IMR-90 (cell line): ENCODE results near the gene NAV1. TPM values are rescaled to one million over a fixed set of nuclear protein-coding genes. Genes with fewer than 3 reads are reported as not detected.

Experiments
- ATAC-seq: fragments of 200-7000 bp; cut with Tn5 transposase; 2 replicates; pipeline ENCODE4 v1.9.1; 2020; ENCODE audit warnings: low read depth, mild to moderate bottlenecking, moderate library complexity
- BruUV-seq: library from RNA; stranded (reverse); fragments of 400-500 nt; replicated peaks from 2 replicates; lab custom pipeline; 2021; lab: Mats Ljungman, UMichigan
- CTCF ChIA-PET: fragments of 300-600 bp; formaldehyde crosslinking; extraction: SDS; loops from one replicate; lab custom pipeline; 2021; ENCODE audit warnings: antibody characterized with exemption; lab: Yijun Ruan, JAX
- POLR2A ChIA-PET: fragments of 300-600 bp; sonication (Branson Sonifier 250); formaldehyde crosslinking; loops from one replicate; lab custom pipeline; 2022; ENCODE audit warnings: antibody characterized with exemption; ENCODE audit not compliant: unreplicated experiment; lab: Charles Lee
- DNase-seq: peaks from one replicate; pipeline ENCODE4 v3.0.0; 2013
- H2AFZ ChIP-seq: replicated peaks from 2 replicates; pipeline ENCODE3; 2013; ENCODE audit warnings: low read length, mild to moderate bottlenecking; ENCODE audit not compliant: poor library complexity
- H2AK5ac ChIP-seq: 2 replicates; pipeline ENCODE4 v1.6.1; 2013; ENCODE audit warnings: low read depth, low read length, inconsistent platforms
- H2AK9ac ChIP-seq: replicated peaks from 2 replicates; pipeline ENCODE3; 2013; ENCODE audit warnings: mild to moderate bottlenecking, low read depth, low read length, moderate library complexity; ENCODE audit not compliant: poor library complexity
- H2BK120ac ChIP-seq: 2 replicates; pipeline ENCODE4 v1.6.1; 2013; ENCODE audit warnings: low read depth, low read length, inconsistent platforms
- H2BK15ac ChIP-seq: 3 replicates; pipeline ENCODE4 v1.6.1; 2013; ENCODE audit warnings: low read depth, low read length, inconsistent platforms
- H2BK20ac ChIP-seq: 2 replicates; pipeline ENCODE4 v1.6.1; 2013; ENCODE audit warnings: low read depth, mild to moderate bottlenecking, inconsistent platforms, low read length, moderate library complexity
- H2BK5ac ChIP-seq: 2 replicates; pipeline ENCODE4 v1.6.1; 2013; ENCODE audit warnings: mild to moderate bottlenecking, low read depth, low read length, inconsistent platforms; ENCODE audit not compliant: poor library complexity, severe bottlenecking
- H3K14ac ChIP-seq: replicated peaks from 2 replicates; pipeline ENCODE4 v1.6.1; 2013; ENCODE audit warnings: low read depth, low read length, inconsistent platforms
- H3K18ac ChIP-seq: 2 replicates; pipeline ENCODE4 v1.6.1; 2013; ENCODE audit warnings: low read depth, low read length, control low read depth
- H3K23ac ChIP-seq: 2 replicates; pipeline ENCODE4 v1.6.1; 2013; ENCODE audit warnings: low read depth, low read length, inconsistent platforms
- H3K27ac ChIP-seq: 2 replicates; pipeline ENCODE4 v1.5.1; 2013; ENCODE audit warnings: mild to moderate bottlenecking, control low read depth, low read length; ENCODE audit not compliant: insufficient read depth
- H3K27me3 ChIP-seq: 2 replicates; pipeline ENCODE4 v1.6.1; 2013; ENCODE audit warnings: low read length; ENCODE audit not compliant: control insufficient read depth, insufficient read depth
- H3K36me3 ChIP-seq: 2 replicates; pipeline ENCODE4 v1.6.1; 2013; ENCODE audit warnings: low read length, mixed read lengths; ENCODE audit not compliant: control insufficient read depth, insufficient read depth
- H3K4ac ChIP-seq: 2 replicates; pipeline ENCODE4 v1.6.1; 2013; ENCODE audit warnings: low read depth, low read length, inconsistent platforms
- H3K4me1 ChIP-seq: 2 replicates; pipeline ENCODE4 v1.6.1; 2013; ENCODE audit warnings: low read length, mixed read lengths; ENCODE audit not compliant: control insufficient read depth, insufficient read depth
- H3K4me2 ChIP-seq: 2 replicates; pipeline ENCODE4 v1.6.1; 2013; ENCODE audit warnings: low read depth, mild to moderate bottlenecking, control low read depth, low read length, moderate library complexity
- H3K4me3 ChIP-seq: 2 replicates; pipeline ENCODE4 v1.5.1; 2013; ENCODE audit warnings: low read depth, mild to moderate bottlenecking, control low read depth, low read length, moderate library complexity; ENCODE audit not compliant: insufficient read depth
- H3K56ac ChIP-seq: 2 replicates; pipeline ENCODE4 v1.6.1; 2013; ENCODE audit warnings: low read length, inconsistent platforms; ENCODE audit not compliant: insufficient read depth; ENCODE audit errors: extremely low read depth
- H3K79me1 ChIP-seq, 2 experiments: 2 replicates each; pipeline ENCODE4 v1.6.1; 2013; ENCODE audit warnings: low read length in 2 of 2, inconsistent platforms in 1 of 2, low read depth in 1 of 2
- H3K9ac ChIP-seq: 2 replicates; pipeline ENCODE4 v1.6.1; 2013; ENCODE audit warnings: low read depth, low read length, control low read depth
- H3K9me1 ChIP-seq: 2 replicates; pipeline ENCODE4 v1.6.1; 2013; ENCODE audit warnings: low read length, inconsistent platforms; ENCODE audit not compliant: insufficient read depth
- H3K9me3 ChIP-seq: 2 replicates; pipeline ENCODE4 v1.6.1; 2013; ENCODE audit warnings: low read length; ENCODE audit not compliant: control insufficient read depth, insufficient read depth
- H4K20me1 ChIP-seq: 2 replicates; pipeline ENCODE4 v1.6.1; 2013; ENCODE audit warnings: low read length, inconsistent platforms; ENCODE audit not compliant: insufficient read depth
- H4K5ac ChIP-seq: 2 replicates; pipeline ENCODE4 v1.6.1; 2013; ENCODE audit warnings: mild to moderate bottlenecking, low read depth, low read length, control low read depth
- H4K8ac ChIP-seq, 2 experiments: 2 replicates each; pipeline ENCODE4 v1.6.1; 2013; ENCODE audit warnings: low read depth in 2 of 2, low read length in 2 of 2, control low read depth in 1 of 2, inconsistent platforms in 1 of 2
- H4K91ac ChIP-seq: 2 replicates; pipeline ENCODE4 v1.6.1; 2013; ENCODE audit warnings: low read depth, low read length, inconsistent platforms; ENCODE audit not compliant: insufficient read depth
- CHD1 ChIP-seq: IDR thresholded peaks from 2 replicates; pipeline ENCODE4 v1.6.1; 2012; ENCODE audit warnings: low read depth, low read length, improper control_type of control experiment
- FOS ChIP-seq: fragments of 150-350 bp; IDR thresholded peaks from 2 replicates; pipeline ENCODE4 v1.6.1; 2016; ENCODE audit warnings: low read depth, low read length
- MAZ ChIP-seq: IDR thresholded peaks from 2 replicates; pipeline ENCODE4 v1.6.1; 2012; ENCODE audit warnings: low read depth, mild to moderate bottlenecking, low read length, improper control_type of control experiment, moderate library complexity, borderline replicate concordance
- POLR2A ChIP-seq: IDR thresholded peaks from 2 replicates; pipeline ENCODE4 v1.6.1; 2012; ENCODE audit warnings: mild to moderate bottlenecking, low read depth, low read length
- RAD21 ChIP-seq: IDR thresholded peaks from 2 replicates; pipeline ENCODE4 v1.6.1; 2012; ENCODE audit warnings: low read length, improper control_type of control experiment
- SMC3 ChIP-seq: fragments of 150-350 bp; IDR thresholded peaks from 2 replicates; pipeline ENCODE4 v1.6.1; 2016; ENCODE audit warnings: low read depth, mild to moderate bottlenecking, antibody characterized with exemption, low read length, moderate library complexity
- WGBS, 2 experiments: methylation state at CpG; one replicate each; pipeline versions ENCODE4 v1.1.5 to v1.1.7; 2013; ENCODE audit warnings: missing lambda C conversion rate in 2 of 2; ENCODE audit not compliant: insufficient read length in 1 of 2; ENCODE audit errors: extremely low coverage in 2 of 2; 5-methylcytosine and 5-hydroxymethylcytosine counted together
- dilution Hi-C: fragments of 300-500 bp; cut with HindIII; formaldehyde crosslinking; loops from one replicate; pipeline ENCODE4 v1.14.3; 2018; ENCODE audit warnings: low sequenced_read_pairs; ENCODE audit not compliant: unreplicated experiment
- in situ Hi-C: fragments of 300-500 bp; cut with MboI; formaldehyde crosslinking; loops from 3 replicates; pipeline ENCODE4 v1.14.3; 2019; ENCODE audit warnings: low sequenced_read_pairs, inconsistent platforms, mixed read lengths
- intact Hi-C: fragments of 100-400 bp; cut with micrococcal nuclease; formaldehyde crosslinking; loops from 2 replicates; pipeline ENCODE4 v1.10.0; 2022
- polyA plus RNA-seq, 3 experiments: library from polyadenylated mRNA; depleted of rRNA; stranded (reverse); fragments of >200 nt; gene quantifications; 2 replicates each; pipeline ENCODE4 v1.2.3, GENCODE V29; 2012; ENCODE audit warnings: low replicate concordance in 1 of 3
- total RNA-seq: library from RNA; depleted of rRNA; stranded (reverse); fragments of >200 nt; gene quantifications from 2 replicates; pipeline ENCODE4 v1.2.3, GENCODE V29; 2012
- TF ChIP-seq, protein P1 (sequence below): fragments of 150-350 bp; IDR thresholded peaks from 2 replicates; pipeline ENCODE4 v1.6.1; 2016; ENCODE audit warnings: low read depth, mild to moderate bottlenecking, low read length, moderate library complexity, borderline replicate concordance

The NAV1 gene
- total and polyA plus RNA-seq, 2 of the 4 experiments (the other 2 are of a cell fraction), result 14.0 to 23.1 TPM

DNA sequence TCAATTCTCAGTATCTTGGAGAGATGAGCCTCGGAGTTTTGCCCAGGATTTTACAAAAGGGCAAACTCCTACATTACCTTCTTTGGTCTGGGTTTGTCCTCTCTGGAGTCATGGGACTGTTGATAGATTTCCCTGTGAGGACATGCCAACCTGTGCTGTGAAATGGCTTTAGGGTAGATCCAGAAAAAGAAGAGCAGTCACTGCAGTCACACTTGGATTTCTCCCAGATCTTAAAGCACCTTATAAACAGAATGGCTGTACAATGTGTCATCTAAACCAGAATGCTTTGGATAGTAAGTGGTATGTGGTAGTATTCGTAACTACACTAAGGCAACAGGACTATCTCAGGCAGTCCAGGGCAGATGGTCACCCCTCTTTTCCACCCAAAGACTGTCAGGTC lies 30.1 kb upstream of the NAV1 start:
- H3K27ac ChIP-seq, result peak overlapping the region; percentile 52; the same call in 1 of the 2 replicates
- BruUV-seq, result no TSS peak
- H2BK5ac ChIP-seq, result peak overlapping the region; percentile 94
- peak overlapping the region; percentile 51 for H3K23ac ChIP-seq
- H3K9me1 ChIP-seq, result peaks cover 19% of the 10 kb centered on the region
- peak overlapping the region; percentile 52; the same call in 1 of the 2 replicates for H4K5ac ChIP-seq
- H4K20me1 ChIP-seq, result peaks cover 14% of the 10 kb centered on the region
- intact Hi-C loops, result loop anchor here (5.0 kb wide), 1 partner anchor 42 kb away; the partner anchor contains the start of gene PHLDA3
- H2BK20ac ChIP-seq, result peak overlapping the region; percentile 87
- no peaks in the 10 kb centered on the region for H3K27me3 ChIP-seq
- peaks cover 2% of the 10 kb centered on the region; the same call in 1 of the 2 replicates for H3K36me3 ChIP-seq
- peak; percentile 25 for ATAC-seq
- peaks cover 28% of the 10 kb centered on the region for H3K4me1 ChIP-seq
- no peaks in the 10 kb centered on the region for H3K9me3 ChIP-seq
- H3K4me2 ChIP-seq, result peak overlapping the region; percentile 43; the same call in 1 of the 2 replicates
- peak overlapping the region; percentile 46; the same call in 1 of the 2 replicates for H3K18ac ChIP-seq
- peak overlapping the region; percentile 2; the same call in 1 of the 2 replicates for H3K9ac ChIP-seq
- H2AK5ac ChIP-seq, result peak overlapping the region; percentile 79
- peak overlapping the region; percentile 1 to 53; a peak in 2 of 4 replicates for H4K8ac ChIP-seq
- dilution Hi-C loops, result no loop called here
- peak overlapping the region; percentile 64; the same call in 2 of the 3 replicates for H2BK15ac ChIP-seq
- H2AK9ac ChIP-seq, result no peak overlapping the region
- H3K79me1 ChIP-seq, result peaks cover 7 to 26% of the 10 kb centered on the region in 2 experiments; a peak in 2 of 4 replicates
- H2BK120ac ChIP-seq, result peak overlapping the region; percentile 56
- DNase-seq, result peak; percentile 81
- H4K91ac ChIP-seq, result peak overlapping the region; percentile 63
- no CpG with 5 or more reads among the region's 2 CpGs for WGBS, 2 experiments
- no peak overlapping the region for H2AFZ ChIP-seq
- CTCF ChIA-PET, result no interaction called here
- TF ChIP-seq, protein P1, sequence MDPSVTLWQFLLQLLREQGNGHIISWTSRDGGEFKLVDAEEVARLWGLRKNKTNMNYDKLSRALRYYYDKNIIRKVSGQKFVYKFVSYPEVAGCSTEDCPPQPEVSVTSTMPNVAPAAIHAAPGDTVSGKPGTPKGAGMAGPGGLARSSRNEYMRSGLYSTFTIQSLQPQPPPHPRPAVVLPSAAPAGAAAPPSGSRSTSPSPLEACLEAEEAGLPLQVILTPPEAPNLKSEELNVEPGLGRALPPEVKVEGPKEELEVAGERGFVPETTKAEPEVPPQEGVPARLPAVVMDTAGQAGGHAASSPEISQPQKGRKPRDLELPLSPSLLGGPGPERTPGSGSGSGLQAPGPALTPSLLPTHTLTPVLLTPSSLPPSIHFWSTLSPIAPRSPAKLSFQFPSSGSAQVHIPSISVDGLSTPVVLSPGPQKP, result no peak
- TF ChIP-seq POLR2A (no peak), MAZ (no peak), CHD1 (no peak), RAD21 (no peak), FOS (peak; percentile 55; the same call in 1 of the 2 replicates), SMC3 (no peak)
- no peak overlapping the region for H3K4me3 ChIP-seq
- peak overlapping the region; percentile 82 for H3K14ac ChIP-seq
- H3K56ac ChIP-seq, result peak overlapping the region; percentile 24; the same call in 1 of the 2 replicates
- in situ Hi-C loops, result no loop called here
- peak overlapping the region; percentile 74 for H3K4ac ChIP-seq
- POLR2A ChIA-PET, result interaction anchor here (2.3 kb wide), 1 partner anchor 40 kb away, joined by 7 read pairs; the partner anchor contains the start of gene PHLDA3
